ENCODE measurements around the gene DCBLD1.

GRCh38 chr6:117595099-117595923 is 112.8 kb downstream of the DCBLD1 start:
- TF ChIP-seq, protein P1, sequence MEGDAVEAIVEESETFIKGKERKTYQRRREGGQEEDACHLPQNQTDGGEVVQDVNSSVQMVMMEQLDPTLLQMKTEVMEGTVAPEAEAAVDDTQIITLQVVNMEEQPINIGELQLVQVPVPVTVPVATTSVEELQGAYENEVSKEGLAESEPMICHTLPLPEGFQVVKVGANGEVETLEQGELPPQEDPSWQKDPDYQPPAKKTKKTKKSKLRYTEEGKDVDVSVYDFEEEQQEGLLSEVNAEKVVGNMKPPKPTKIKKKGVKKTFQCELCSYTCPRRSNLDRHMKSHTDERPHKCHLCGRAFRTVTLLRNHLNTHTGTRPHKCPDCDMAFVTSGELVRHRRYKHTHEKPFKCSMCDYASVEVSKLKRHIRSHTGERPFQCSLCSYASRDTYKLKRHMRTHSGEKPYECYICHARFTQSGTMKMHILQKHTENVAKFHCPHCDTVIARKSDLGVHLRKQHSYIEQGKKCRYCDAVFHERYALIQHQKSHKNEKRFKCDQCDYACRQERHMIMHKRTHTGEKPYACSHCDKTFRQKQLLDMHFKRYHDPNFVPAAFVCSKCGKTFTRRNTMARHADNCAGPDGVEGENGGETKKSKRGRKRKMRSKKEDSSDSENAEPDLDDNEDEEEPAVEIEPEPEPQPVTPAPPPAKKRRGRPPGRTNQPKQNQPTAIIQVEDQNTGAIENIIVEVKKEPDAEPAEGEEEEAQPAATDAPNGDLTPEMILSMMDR (conservative IDR thresholded peaks at IDR 0.05; ENCODE audit: low read length): no peak
- no peak for TF ChIP-seq EZH2phosphoT487 (IDR thresholded peaks at IDR 0.05; ENCODE audit: borderline replicate concordance)

Data from Loucy (cell line).